IMR-90 (cell line): ENCODE data around the gene MICU1. TPM values are rescaled to one million over a fixed set of nuclear protein-coding genes. Genes with fewer than 3 reads are reported as not detected.

Source experiments
- ATAC-seq: fragments of 200-7000 bp; cut with Tn5 transposase; 2 replicates; pipeline ENCODE4 v1.9.1; 2020; ENCODE audit warnings: low read depth, mild to moderate bottlenecking, moderate library complexity
- BruUV-seq: library from RNA; stranded (reverse); fragments of 400-500 nt; replicated peaks from 2 replicates; lab custom pipeline; 2021; lab: Mats Ljungman, UMichigan
- CTCF ChIA-PET: fragments of 300-600 bp; formaldehyde crosslinking; extraction: SDS; loops from one replicate; lab custom pipeline; 2021; ENCODE audit warnings: antibody characterized with exemption; lab: Yijun Ruan, JAX
- POLR2A ChIA-PET: fragments of 300-600 bp; sonication (Branson Sonifier 250); formaldehyde crosslinking; loops from one replicate; lab custom pipeline; 2022; ENCODE audit warnings: antibody characterized with exemption; ENCODE audit not compliant: unreplicated experiment; lab: Charles Lee
- DNase-seq: peaks from one replicate; pipeline ENCODE4 v3.0.0; 2013
- H2AFZ ChIP-seq: replicated peaks from 2 replicates; pipeline ENCODE3; 2013; ENCODE audit warnings: low read length, mild to moderate bottlenecking; ENCODE audit not compliant: poor library complexity
- H2AK5ac ChIP-seq: 2 replicates; pipeline ENCODE4 v1.6.1; 2013; ENCODE audit warnings: low read depth, low read length, inconsistent platforms
- H2AK9ac ChIP-seq: replicated peaks from 2 replicates; pipeline ENCODE3; 2013; ENCODE audit warnings: mild to moderate bottlenecking, low read depth, low read length, moderate library complexity; ENCODE audit not compliant: poor library complexity
- H2BK120ac ChIP-seq: 2 replicates; pipeline ENCODE4 v1.6.1; 2013; ENCODE audit warnings: low read depth, low read length, inconsistent platforms
- H2BK15ac ChIP-seq: 3 replicates; pipeline ENCODE4 v1.6.1; 2013; ENCODE audit warnings: low read depth, low read length, inconsistent platforms
- H2BK20ac ChIP-seq: 2 replicates; pipeline ENCODE4 v1.6.1; 2013; ENCODE audit warnings: low read depth, mild to moderate bottlenecking, inconsistent platforms, low read length, moderate library complexity
- H2BK5ac ChIP-seq: 2 replicates; pipeline ENCODE4 v1.6.1; 2013; ENCODE audit warnings: mild to moderate bottlenecking, low read depth, low read length, inconsistent platforms; ENCODE audit not compliant: poor library complexity, severe bottlenecking
- H3K14ac ChIP-seq: replicated peaks from 2 replicates; pipeline ENCODE4 v1.6.1; 2013; ENCODE audit warnings: low read depth, low read length, inconsistent platforms
- H3K18ac ChIP-seq: 2 replicates; pipeline ENCODE4 v1.6.1; 2013; ENCODE audit warnings: low read depth, low read length, control low read depth
- H3K23ac ChIP-seq: 2 replicates; pipeline ENCODE4 v1.6.1; 2013; ENCODE audit warnings: low read depth, low read length, inconsistent platforms
- H3K27ac ChIP-seq: 2 replicates; pipeline ENCODE4 v1.5.1; 2013; ENCODE audit warnings: mild to moderate bottlenecking, control low read depth, low read length; ENCODE audit not compliant: insufficient read depth
- H3K27me3 ChIP-seq: 2 replicates; pipeline ENCODE4 v1.6.1; 2013; ENCODE audit warnings: low read length; ENCODE audit not compliant: control insufficient read depth, insufficient read depth
- H3K36me3 ChIP-seq: 2 replicates; pipeline ENCODE4 v1.6.1; 2013; ENCODE audit warnings: low read length, mixed read lengths; ENCODE audit not compliant: control insufficient read depth, insufficient read depth
- H3K4ac ChIP-seq: 2 replicates; pipeline ENCODE4 v1.6.1; 2013; ENCODE audit warnings: low read depth, low read length, inconsistent platforms
- H3K4me1 ChIP-seq: 2 replicates; pipeline ENCODE4 v1.6.1; 2013; ENCODE audit warnings: low read length, mixed read lengths; ENCODE audit not compliant: control insufficient read depth, insufficient read depth
- H3K4me2 ChIP-seq: 2 replicates; pipeline ENCODE4 v1.6.1; 2013; ENCODE audit warnings: low read depth, mild to moderate bottlenecking, control low read depth, low read length, moderate library complexity
- H3K4me3 ChIP-seq: 2 replicates; pipeline ENCODE4 v1.5.1; 2013; ENCODE audit warnings: low read depth, mild to moderate bottlenecking, control low read depth, low read length, moderate library complexity; ENCODE audit not compliant: insufficient read depth
- H3K56ac ChIP-seq: 2 replicates; pipeline ENCODE4 v1.6.1; 2013; ENCODE audit warnings: low read length, inconsistent platforms; ENCODE audit not compliant: insufficient read depth; ENCODE audit errors: extremely low read depth
- H3K79me1 ChIP-seq, 2 experiments: 2 replicates each; pipeline ENCODE4 v1.6.1; 2013; ENCODE audit warnings: low read length in 2 of 2, inconsistent platforms in 1 of 2, low read depth in 1 of 2
- H3K9ac ChIP-seq: 2 replicates; pipeline ENCODE4 v1.6.1; 2013; ENCODE audit warnings: low read depth, low read length, control low read depth
- H3K9me1 ChIP-seq: 2 replicates; pipeline ENCODE4 v1.6.1; 2013; ENCODE audit warnings: low read length, inconsistent platforms; ENCODE audit not compliant: insufficient read depth
- H3K9me3 ChIP-seq: 2 replicates; pipeline ENCODE4 v1.6.1; 2013; ENCODE audit warnings: low read length; ENCODE audit not compliant: control insufficient read depth, insufficient read depth
- H4K20me1 ChIP-seq: 2 replicates; pipeline ENCODE4 v1.6.1; 2013; ENCODE audit warnings: low read length, inconsistent platforms; ENCODE audit not compliant: insufficient read depth
- H4K5ac ChIP-seq: 2 replicates; pipeline ENCODE4 v1.6.1; 2013; ENCODE audit warnings: mild to moderate bottlenecking, low read depth, low read length, control low read depth
- H4K8ac ChIP-seq, 2 experiments: 2 replicates each; pipeline ENCODE4 v1.6.1; 2013; ENCODE audit warnings: low read depth in 2 of 2, low read length in 2 of 2, control low read depth in 1 of 2, inconsistent platforms in 1 of 2
- H4K91ac ChIP-seq: 2 replicates; pipeline ENCODE4 v1.6.1; 2013; ENCODE audit warnings: low read depth, low read length, inconsistent platforms; ENCODE audit not compliant: insufficient read depth
- BHLHE40 ChIP-seq: fragments of 150-350 bp; IDR thresholded peaks from 2 replicates; pipeline ENCODE4 v1.6.1; 2016; ENCODE audit warnings: mild to moderate bottlenecking, low read depth, low read length
- CHD1 ChIP-seq: IDR thresholded peaks from 2 replicates; pipeline ENCODE4 v1.6.1; 2012; ENCODE audit warnings: low read depth, low read length, improper control_type of control experiment
- MAZ ChIP-seq: IDR thresholded peaks from 2 replicates; pipeline ENCODE4 v1.6.1; 2012; ENCODE audit warnings: low read depth, mild to moderate bottlenecking, low read length, improper control_type of control experiment, moderate library complexity, borderline replicate concordance
- MXI1 ChIP-seq: IDR thresholded peaks from 2 replicates; pipeline ENCODE4 v1.6.1; 2012; ENCODE audit warnings: low read depth, mild to moderate bottlenecking, low read length, moderate library complexity, borderline replicate concordance
- RAD21 ChIP-seq: IDR thresholded peaks from 2 replicates; pipeline ENCODE4 v1.6.1; 2012; ENCODE audit warnings: low read length, improper control_type of control experiment
- RFX5 ChIP-seq: IDR thresholded peaks from 2 replicates; pipeline ENCODE4 v1.8.0; 2012; ENCODE audit warnings: low read depth, mild to moderate bottlenecking, low read length, moderate library complexity
- SMC3 ChIP-seq: fragments of 150-350 bp; IDR thresholded peaks from 2 replicates; pipeline ENCODE4 v1.6.1; 2016; ENCODE audit warnings: low read depth, mild to moderate bottlenecking, antibody characterized with exemption, low read length, moderate library complexity
- WGBS, 2 experiments: methylation state at CpG; one replicate each; pipeline versions ENCODE4 v1.1.5 to v1.1.7; 2013; ENCODE audit warnings: missing lambda C conversion rate in 2 of 2; ENCODE audit not compliant: insufficient read length in 1 of 2; ENCODE audit errors: extremely low coverage in 2 of 2; 5-methylcytosine and 5-hydroxymethylcytosine counted together
- dilution Hi-C: fragments of 300-500 bp; cut with HindIII; formaldehyde crosslinking; loops from one replicate; pipeline ENCODE4 v1.14.3; 2018; ENCODE audit warnings: low sequenced_read_pairs; ENCODE audit not compliant: unreplicated experiment
- in situ Hi-C: fragments of 300-500 bp; cut with MboI; formaldehyde crosslinking; loops from 3 replicates; pipeline ENCODE4 v1.14.3; 2019; ENCODE audit warnings: low sequenced_read_pairs, inconsistent platforms, mixed read lengths
- intact Hi-C: fragments of 100-400 bp; cut with micrococcal nuclease; formaldehyde crosslinking; loops from 2 replicates; pipeline ENCODE4 v1.10.0; 2022
- polyA plus RNA-seq, 3 experiments: library from polyadenylated mRNA; depleted of rRNA; stranded (reverse); fragments of >200 nt; gene quantifications; 2 replicates each; pipeline ENCODE4 v1.2.3, GENCODE V29; 2012; ENCODE audit warnings: low replicate concordance in 1 of 3
- total RNA-seq: library from RNA; depleted of rRNA; stranded (reverse); fragments of >200 nt; gene quantifications from 2 replicates; pipeline ENCODE4 v1.2.3, GENCODE V29; 2012
- TF ChIP-seq, protein P1 (sequence below): conservative IDR thresholded peaks from 2 replicates; pipeline ENCODE4 v1.5.1; 2012; ENCODE audit warnings: mild to moderate bottlenecking, low read depth, low read length, improper control_type of control experiment
- TF ChIP-seq, protein P2 (sequence below): fragments of 150-350 bp; IDR thresholded peaks from 2 replicates; pipeline ENCODE4 v1.6.1; 2017; ENCODE audit warnings: mild to moderate bottlenecking, antibody characterized with exemption, low read length, low read depth

The MICU1 gene
- total and polyA plus RNA-seq, 2 of the 4 experiments (the other 2 are of a cell fraction), result 43.6 to 44.7 TPM

DNA sequence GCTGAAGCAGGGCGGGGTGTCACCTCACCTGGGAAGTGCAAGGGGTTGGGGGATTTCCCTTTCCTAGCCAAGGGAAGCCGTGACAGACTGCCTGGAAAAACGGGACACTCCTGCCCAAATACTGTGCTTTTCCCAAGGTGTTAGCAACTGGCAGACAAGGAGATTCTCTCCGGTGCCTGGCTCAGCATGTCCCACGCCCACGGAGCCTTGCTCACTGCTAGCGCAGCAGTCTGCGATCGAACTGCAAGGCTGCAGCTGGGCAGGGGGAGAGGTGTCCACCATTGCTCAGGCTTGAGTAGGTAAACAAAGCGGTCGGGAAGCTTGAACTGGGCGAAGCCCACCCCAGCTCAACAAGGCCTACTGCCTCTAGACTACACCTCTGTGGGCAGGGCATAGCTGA lies 190.3 kb downstream of the MICU1 start:
- ATAC-seq (no peak), DNase-seq (no peak)
- no peaks in the 10 kb centered on the region for H3K36me3 ChIP-seq
- H3K9ac ChIP-seq, result no peak overlapping the region
- no peak overlapping the region for H2BK120ac ChIP-seq
- no peak overlapping the region for H3K18ac ChIP-seq
- no peak overlapping the region for H3K14ac ChIP-seq
- no peak overlapping the region for H3K23ac ChIP-seq
- BruUV-seq, result no TSS peak
- H3K27ac ChIP-seq, result no peak overlapping the region
- no peak overlapping the region for H4K5ac ChIP-seq
- ChIA-PET CTCF (interaction anchor here (0.6 kb wide), 1 partner anchor 325 kb away, joined by 3 read pairs; no protein-coding TSS in a partner anchor), POLR2A (no interaction called here)
- 96% methylated on average over 6 of the region's 12 CpGs; no CpG with 5 or more reads in 1 of the 2 experiments for WGBS, 2 experiments
- H3K9me3 ChIP-seq, result no peaks in the 10 kb centered on the region
- no peak overlapping the region for H3K56ac ChIP-seq
- no peak overlapping the region for H2BK20ac ChIP-seq
- dilution Hi-C loops (no loop called here), in situ Hi-C loops (no loop called here), intact Hi-C loops (no loop called here)
- no peak overlapping the region for H2AFZ ChIP-seq
- H3K4me2 ChIP-seq, result no peak overlapping the region
- H3K9me1 ChIP-seq, result 0 out of 2 replicates have a peak, but pooled peaks cover 3% of the 10 kb centered on the region
- H4K91ac ChIP-seq, result no peak overlapping the region
- H2AK9ac ChIP-seq, result no peak overlapping the region
- H4K8ac ChIP-seq, result no peak overlapping the region
- H3K4me3 ChIP-seq, result no peak overlapping the region
- TF ChIP-seq SMC3, result no peak
- TF ChIP-seq CHD1, result no peak
- no peak for TF ChIP-seq RAD21
- TF ChIP-seq, protein P1, sequence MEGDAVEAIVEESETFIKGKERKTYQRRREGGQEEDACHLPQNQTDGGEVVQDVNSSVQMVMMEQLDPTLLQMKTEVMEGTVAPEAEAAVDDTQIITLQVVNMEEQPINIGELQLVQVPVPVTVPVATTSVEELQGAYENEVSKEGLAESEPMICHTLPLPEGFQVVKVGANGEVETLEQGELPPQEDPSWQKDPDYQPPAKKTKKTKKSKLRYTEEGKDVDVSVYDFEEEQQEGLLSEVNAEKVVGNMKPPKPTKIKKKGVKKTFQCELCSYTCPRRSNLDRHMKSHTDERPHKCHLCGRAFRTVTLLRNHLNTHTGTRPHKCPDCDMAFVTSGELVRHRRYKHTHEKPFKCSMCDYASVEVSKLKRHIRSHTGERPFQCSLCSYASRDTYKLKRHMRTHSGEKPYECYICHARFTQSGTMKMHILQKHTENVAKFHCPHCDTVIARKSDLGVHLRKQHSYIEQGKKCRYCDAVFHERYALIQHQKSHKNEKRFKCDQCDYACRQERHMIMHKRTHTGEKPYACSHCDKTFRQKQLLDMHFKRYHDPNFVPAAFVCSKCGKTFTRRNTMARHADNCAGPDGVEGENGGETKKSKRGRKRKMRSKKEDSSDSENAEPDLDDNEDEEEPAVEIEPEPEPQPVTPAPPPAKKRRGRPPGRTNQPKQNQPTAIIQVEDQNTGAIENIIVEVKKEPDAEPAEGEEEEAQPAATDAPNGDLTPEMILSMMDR, result no peak
- TF ChIP-seq BHLHE40, result no peak
- TF ChIP-seq RFX5, result no peak
- no peak for TF ChIP-seq MAZ
- TF ChIP-seq, protein P2, sequence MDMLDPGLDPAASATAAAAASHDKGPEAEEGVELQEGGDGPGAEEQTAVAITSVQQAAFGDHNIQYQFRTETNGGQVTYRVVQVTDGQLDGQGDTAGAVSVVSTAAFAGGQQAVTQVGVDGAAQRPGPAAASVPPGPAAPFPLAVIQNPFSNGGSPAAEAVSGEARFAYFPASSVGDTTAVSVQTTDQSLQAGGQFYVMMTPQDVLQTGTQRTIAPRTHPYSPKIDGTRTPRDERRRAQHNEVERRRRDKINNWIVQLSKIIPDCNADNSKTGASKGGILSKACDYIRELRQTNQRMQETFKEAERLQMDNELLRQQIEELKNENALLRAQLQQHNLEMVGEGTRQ, result no peak
- no peak for TF ChIP-seq MXI1
- no peak overlapping the region for H2BK15ac ChIP-seq
- no peaks in the 10 kb centered on the region for H3K79me1 ChIP-seq
- H4K20me1 ChIP-seq, result no peaks in the 10 kb centered on the region
- H2AK5ac ChIP-seq, result no peak overlapping the region
- H3K4ac ChIP-seq, result no peak overlapping the region
- no peaks in the 10 kb centered on the region for H3K27me3 ChIP-seq
- no peak overlapping the region for H2BK5ac ChIP-seq
- H3K4me1 ChIP-seq, result no peaks in the 10 kb centered on the region
